GM12801 (cell line): ENCODE results near the gene SLC27A5.

Source experiments
- CTCF ChIP-seq: IDR thresholded peaks from one replicate; pipeline ENCODE4 v1.5.1; 2011; ENCODE audit warnings: control low read depth; ENCODE audit not compliant: insufficient read length; ENCODE audit errors: extremely low read depth

The SLC27A5 gene

GRCh38 chr19:58547323-58548312 is 35.8 kb upstream of the SLC27A5 start:
- no peak for TF ChIP-seq CTCF

- no peak for TF ChIP-seq CTCF
Observed at GRCh38 chr19:58546019-58546530, 34.3 kb upstream of the SLC27A5 start.

- no peak for TF ChIP-seq CTCF
Observed at GRCh38 chr19:58545286-58546018, 33.7 kb upstream of the SLC27A5 start.

GRCh38 chr19:58544591-58545285 is 32.9 kb upstream of the SLC27A5 start:
- TF ChIP-seq CTCF: no peak

GRCh38 chr19:58543826-58544590 is 32.2 kb upstream of the SLC27A5 start, which contains the start of gene TRIM28:
TRIM28 (plus strand) TSS chr19:58544064; CDS start chr19:58544758, 694 bp downstream.
- no peak for TF ChIP-seq CTCF

GRCh38 chr19:58538257-58539168 is 26.7 kb upstream of the SLC27A5 start:
- no peak for TF ChIP-seq CTCF
